HEK293T (cell line): ENCODE results near the gene TEPSIN.

Experiments
- CTCF ChIA-PET: fragments of 350-600 bp; formaldehyde crosslinking; extraction: SDS; loops from one replicate; lab custom pipeline; 2021; ENCODE audit warnings: antibody characterized with exemption, inconsistent platforms; lab: Yijun Ruan, JAX
- POLR2A ChIA-PET: fragments of 350-600 bp; formaldehyde crosslinking; extraction: SDS; loops from one replicate; lab custom pipeline; 2020; ENCODE audit warnings: antibody characterized with exemption, inconsistent platforms; lab: Yijun Ruan, JAX
- DNase-seq: peaks from one replicate; pipeline ENCODE4 v3.0.0; 2012; ENCODE audit warnings: mixed read lengths; ENCODE audit errors: extremely low spot score
- ARNT ChIP-seq: fragments of 450-650 bp; IDR thresholded peaks from 2 replicates; pipeline ENCODE4 v1.6.1; 2017; ENCODE audit warnings: mild to moderate bottlenecking
- BHLHE40 ChIP-seq: fragments of 450-650 bp; IDR thresholded peaks from 2 replicates; pipeline ENCODE4 v1.6.1; 2016; ENCODE audit warnings: mild to moderate bottlenecking, moderate library complexity, borderline replicate concordance
- CTBP1 ChIP-seq: fragments of 450-650 bp; IDR thresholded peaks from 2 replicates; pipeline ENCODE4 v1.6.1; 2016; ENCODE audit warnings: borderline replicate concordance
- ELF4 ChIP-seq: fragments of 450-650 bp; IDR thresholded peaks from 2 replicates; pipeline ENCODE4 v1.6.1; 2017; ENCODE audit warnings: antibody characterized with exemption
- FOXA1 ChIP-seq: fragments of 450-650 bp; IDR thresholded peaks from 2 replicates; pipeline ENCODE4 v1.6.1; 2016; ENCODE audit warnings: mild to moderate bottlenecking
- FOXK2 ChIP-seq: fragments of 450-650 bp; IDR thresholded peaks from 2 replicates; pipeline ENCODE4 v1.6.1; 2016; ENCODE audit warnings: mild to moderate bottlenecking
- FOXM1 ChIP-seq: fragments of 450-650 bp; IDR thresholded peaks from 2 replicates; pipeline ENCODE4 v1.6.1; 2017; ENCODE audit warnings: mild to moderate bottlenecking, borderline replicate concordance
- HDGF ChIP-seq: fragments of 450-650 bp; IDR thresholded peaks from 2 replicates; pipeline ENCODE4 v1.6.1; 2017; ENCODE audit warnings: antibody characterized with exemption, borderline replicate concordance
- L3MBTL2 ChIP-seq: fragments of 450-650 bp; conservative IDR thresholded peaks from 2 replicates; pipeline ENCODE4 v1.6.1; 2016; ENCODE audit warnings: mild to moderate bottlenecking
- LEF1 ChIP-seq: fragments of 450-650 bp; IDR thresholded peaks from 2 replicates; pipeline ENCODE4 v1.6.1; 2017; ENCODE audit warnings: mild to moderate bottlenecking, borderline replicate concordance
- NFRKB ChIP-seq: fragments of 450-650 bp; IDR thresholded peaks from 2 replicates; pipeline ENCODE4 v1.6.1; 2016; ENCODE audit warnings: mild to moderate bottlenecking, moderate library complexity
- PKNOX1 ChIP-seq: fragments of 450-650 bp; IDR thresholded peaks from 2 replicates; pipeline ENCODE4 v1.6.1; 2016
- SP1 ChIP-seq: fragments of 450-650 bp; IDR thresholded peaks from 2 replicates; pipeline ENCODE4 v1.6.1; 2017
- SUZ12 ChIP-seq: fragments of 450-650 bp; IDR thresholded peaks from 2 replicates; pipeline ENCODE4 v1.6.1; 2016; ENCODE audit warnings: mild to moderate bottlenecking
- TARDBP ChIP-seq: fragments of 450-650 bp; IDR thresholded peaks from 2 replicates; pipeline ENCODE4 v1.6.1; 2016
- ZNF384 ChIP-seq: fragments of 450-650 bp; IDR thresholded peaks from 2 replicates; pipeline ENCODE4 v1.6.1; 2016

Gene TEPSIN

GRCh38 chr17:81279278-81280275, 40.7 kb upstream of the TEPSIN start:
- POLR2A ChIA-PET: interaction anchor here (0.7 kb wide), 1 partner anchor 16 kb away, joined by 3 read pairs; the partner anchor contains the start of gene SLC38A10
- no peak for DNase-seq
- TF ChIP-seq PKNOX1: no peak
- CTCF ChIA-PET: interaction anchor here (1.1 kb wide), 1 partner anchor 12 kb away, joined by 5 read pairs; no protein-coding TSS in a partner anchor

GRCh38 chr17:81278831-81279230, 40.0 kb upstream of the TEPSIN start:
- ChIA-PET CTCF (interaction anchor here (1.0 kb wide), 1 partner anchor 13 kb away, joined by 3 read pairs; no protein-coding TSS in a partner anchor), POLR2A (no interaction called here)
- no peak for DNase-seq
- TF ChIP-seq SP1 (no peak), TARDBP (no peak), HDGF (no peak), ZNF384 (no peak), L3MBTL2 (no peak), LEF1 (no peak), FOXM1 (no peak), ARNT (no peak), CTBP1 (no peak), ELF4 (no peak), FOXK2 (no peak), SUZ12 (no peak), NFRKB (no peak), BHLHE40 (no peak)

GRCh38 chr17:81277946-81278693, 39.3 kb upstream of the TEPSIN start:
- DNase-seq: no peak
- ChIA-PET CTCF (interaction anchor here (0.5 to 1.0 kb wide), 2 partner anchors 14 to 1244 kb away, joined by 3 to 4 read pairs; no protein-coding TSS in a partner anchor), POLR2A (no interaction called here)

GRCh38 chr17:81277421-81277820, 38.6 kb upstream of the TEPSIN start:
- ChIA-PET CTCF (no interaction called here), POLR2A (no interaction called here)
- TF ChIP-seq CTBP1: no peak
- TF ChIP-seq ARNT: no peak
- no peak for TF ChIP-seq SUZ12
- no peak for TF ChIP-seq PKNOX1
- TF ChIP-seq HDGF: no peak
- no peak for TF ChIP-seq BHLHE40
- no peak for TF ChIP-seq ZNF384
- no peak for TF ChIP-seq LEF1
- TF ChIP-seq L3MBTL2: no peak
- TF ChIP-seq TARDBP: no peak
- no peak for TF ChIP-seq ELF4
- no peak for TF ChIP-seq FOXM1
- DNase-seq: no peak

More at GRCh38 chr17:81277946-81278693, 39.3 kb upstream of the TEPSIN start:
- TF ChIP-seq NFRKB: no peak
- no peak for TF ChIP-seq L3MBTL2
- TF ChIP-seq SP1: no peak
- no peak for TF ChIP-seq FOXK2
- TF ChIP-seq SUZ12: no peak
- no peak for TF ChIP-seq FOXA1
- TF ChIP-seq TARDBP: no peak
- no peak for TF ChIP-seq HDGF
- no peak for TF ChIP-seq PKNOX1

- ChIA-PET CTCF (no interaction called here), POLR2A (no interaction called here)
- no peak for TF ChIP-seq SUZ12
- no peak for TF ChIP-seq ZNF384
- TF ChIP-seq ARNT: no peak
- TF ChIP-seq HDGF: no peak
- no peak for TF ChIP-seq LEF1
- no peak for TF ChIP-seq NFRKB
- no peak for TF ChIP-seq FOXK2
- no peak for DNase-seq
These were observed 37.9 kb upstream of the TEPSIN start for GRCh38 chr17:81276781-81277180.

GRCh38 chr17:81274471-81274855, 35.6 kb upstream of the TEPSIN start:
- DNase-seq: no peak
- POLR2A ChIA-PET: interaction anchor here (0.7 kb wide), 2 partner anchors 105 to 128 kb away, joined by 3 to 4 read pairs; no protein-coding TSS in a partner anchor
- TF ChIP-seq HDGF (no peak), ZNF384 (no peak), FOXK2 (no peak), SUZ12 (no peak), L3MBTL2 (no peak), NFRKB (no peak), LEF1 (no peak), ELF4 (no peak), SP1 (no peak), ARNT (no peak), FOXA1 (no peak)
- CTCF ChIA-PET: no interaction called here
